Activated CD4-positive, alpha-beta T cell treated with anti-CD3 and anti-CD28 coated beads for 24 hours (primary cell): Measurements from ENCODE around the gene KIRREL3.

Source experiments
- DNase-seq, 2 donors: peaks; one replicate each; pipeline ENCODE4 v3.0.0-alpha.2; 2020; ENCODE audit warnings: low read depth in 2 of 2

Gene KIRREL3

GRCh38 chr11:126915430-126915829, 85.1 kb downstream of the KIRREL3 start:
- DNase-seq: no peak

- DNase-seq: no peak
Measured at GRCh38 chr11:126914941-126915340, 85.6 kb downstream of the KIRREL3 start.

- DNase-seq: no peak
Measured at GRCh38 chr11:126914166-126914565, 86.4 kb downstream of the KIRREL3 start.

GRCh38 chr11:126904520-126904919, 96.0 kb downstream of the KIRREL3 start:
- no peak for DNase-seq

GRCh38 chr11:126901783-126902182, 98.8 kb downstream of the KIRREL3 start:
- no peak for DNase-seq

- DNase-seq: no peak
Measured at GRCh38 chr11:126899961-126900748, 100.4 kb downstream of the KIRREL3 start.

- DNase-seq: no peak
Measured at GRCh38 chr11:126898802-126899201, 101.8 kb downstream of the KIRREL3 start.

- no peak for DNase-seq
Measured at GRCh38 chr11:126897430-126897829, 103.1 kb downstream of the KIRREL3 start.

- no peak for DNase-seq
Measured at GRCh38 chr11:126896025-126896424, 104.5 kb downstream of the KIRREL3 start.

GRCh38 chr11:126893796-126894195, 106.8 kb downstream of the KIRREL3 start:
- DNase-seq: no peak

GRCh38 chr11:126892756-126893155, 107.8 kb downstream of the KIRREL3 start:
- no peak for DNase-seq

GRCh38 chr11:126891556-126892217, 108.9 kb downstream of the KIRREL3 start:
- no peak for DNase-seq

- DNase-seq: no peak
Measured at GRCh38 chr11:126890561-126890960, 110.0 kb downstream of the KIRREL3 start.

GRCh38 chr11:126888115-126888712, 112.4 kb downstream of the KIRREL3 start:
- no peak for DNase-seq

- no peak for DNase-seq
Measured at GRCh38 chr11:126886636-126887035, 113.9 kb downstream of the KIRREL3 start.

GRCh38 chr11:126886085-126886484, 114.5 kb downstream of the KIRREL3 start:
- DNase-seq: no peak

- DNase-seq: no peak
Measured at GRCh38 chr11:126884594-126884993, 116.0 kb downstream of the KIRREL3 start.

- DNase-seq: no peak
Measured at GRCh38 chr11:126884192-126884591, 116.4 kb downstream of the KIRREL3 start.

- DNase-seq: no peak
Measured at GRCh38 chr11:126880872-126881271, 119.7 kb downstream of the KIRREL3 start.

GRCh38 chr11:126879516-126879915, 121.1 kb downstream of the KIRREL3 start:
- DNase-seq: no peak

- no peak for DNase-seq
Measured at GRCh38 chr11:126878913-126879482, 121.6 kb downstream of the KIRREL3 start.

GRCh38 chr11:126874831-126875230, 125.7 kb downstream of the KIRREL3 start:
- no peak for DNase-seq

GRCh38 chr11:126874276-126874675, 126.3 kb downstream of the KIRREL3 start:
- no peak for DNase-seq
